CD4-positive, alpha-beta memory T cell (primary cell): ENCODE results near the gene HOXA5. TPM values are rescaled to one million over a fixed set of nuclear protein-coding genes. Genes with fewer than 3 reads are reported as not detected.

ENCODE experiments used
- CTCF ChIA-PET: fragments of 350-600 bp; sonication (Branson Sonifier 250); formaldehyde crosslinking; loops from one replicate; lab custom pipeline; 2021; ENCODE audit warnings: inconsistent platforms; ENCODE audit not compliant: partially characterized antibody; lab: Charles Lee
- POLR2A ChIA-PET: fragments of 350-600 bp; sonication (Branson Sonifier 250); formaldehyde crosslinking; loops from one replicate; lab custom pipeline; 2021; ENCODE audit not compliant: partially characterized antibody; lab: Charles Lee
- DNase-seq, 5 donors: peaks; one replicate each; pipeline versions ENCODE4 v3.0.0 to v3.0.0-alpha.2; 2020 to 2022; ENCODE audit warnings: mixed read lengths in 1 of 5
- H3K27ac ChIP-seq: one replicate; pipeline ENCODE4 v1.7.0; 2013; ENCODE audit warnings: low read depth, low read length
- H3K27me3 ChIP-seq: 2 replicates; pipeline ENCODE4 v1.7.0; 2013; ENCODE audit warnings: mild to moderate bottlenecking, low read length, moderate library complexity; ENCODE audit not compliant: insufficient read depth
- H3K36me3 ChIP-seq: 2 replicates; pipeline ENCODE4 v1.7.0; 2013; ENCODE audit warnings: mild to moderate bottlenecking, low read length, moderate library complexity; ENCODE audit not compliant: insufficient read depth
- H3K4me1 ChIP-seq: 2 replicates; pipeline ENCODE4 v1.7.0; 2013; ENCODE audit warnings: mild to moderate bottlenecking, low read length, moderate library complexity; ENCODE audit not compliant: insufficient read depth
- H3K4me3 ChIP-seq, 2 donors: one replicate each; pipeline ENCODE4 v1.7.0; 2013; ENCODE audit warnings: low read length in 2 of 2, mild to moderate bottlenecking in 1 of 2
- H3K9me3 ChIP-seq, 2 donors: one replicate each; pipeline ENCODE4 v1.7.0; 2013; ENCODE audit warnings: low read length in 2 of 2, control low read depth in 1 of 2; ENCODE audit not compliant: control insufficient read depth in 1 of 2
- H3K27ac Mint-ChIP-seq, 7 donors: one replicate each; pipeline ENCODE4 v1.8.0; 2020 to 2021; ENCODE audit warnings: mixed read lengths in 7 of 7, mild to moderate bottlenecking in 6 of 7, inconsistent platforms in 3 of 7, moderate library complexity in 3 of 7
- H3K27me3 Mint-ChIP-seq, 2 donors: one replicate each; pipeline ENCODE4 v1.8.0; 2020 to 2021; ENCODE audit warnings: mixed read lengths in 2 of 2
- H3K36me3 Mint-ChIP-seq, 2 donors: one replicate each; pipeline ENCODE4 v1.8.0; 2020 to 2021; ENCODE audit warnings: mixed read lengths in 2 of 2, inconsistent platforms in 1 of 2, mild to moderate bottlenecking in 1 of 2
- H3K4me1 Mint-ChIP-seq, 4 donors: one replicate each; pipeline ENCODE4 v1.8.0; 2020 to 2021; ENCODE audit warnings: mixed read lengths in 4 of 4, mild to moderate bottlenecking in 1 of 4
- H3K4me3 Mint-ChIP-seq, 8 donors: one replicate each; pipeline ENCODE4 v1.8.0; 2020 to 2021; ENCODE audit warnings: mixed read lengths in 8 of 8, mild to moderate bottlenecking in 7 of 8, moderate library complexity in 6 of 8, inconsistent platforms in 3 of 8
- H3K9me3 Mint-ChIP-seq, 8 donors: one replicate each; pipeline ENCODE4 v1.8.0; 2020 to 2021; ENCODE audit warnings: mixed read lengths in 8 of 8, mild to moderate bottlenecking in 5 of 8, inconsistent platforms in 3 of 8, moderate library complexity in 1 of 8
- intact Hi-C: fragments of 100-400 bp; cut with micrococcal nuclease; formaldehyde crosslinking; loops from one replicate; pipeline ENCODE4 v1.15.1; 2023
- microRNA-seq: library from miRNA; unstranded; fragments of <30 nt; microRNA quantifications from one replicate; pipeline ENCODE4 v1.2.0, GENCODE V29; 2021; ENCODE audit warnings: borderline replicate concordance, borderline number of aligned reads, borderline microRNAs expressed, mixed read lengths
- polyA plus RNA-seq, 2 donors: library from polyadenylated mRNA; unstranded; fragments of 300-500 nt; fragmentation: Illumina TruSeq; gene quantifications; one replicate each; pipeline ENCODE4 v1.2.3, GENCODE V29; 2021
- total RNA-seq, 2 experiments: library from RNA; stranded (reverse); gene quantifications; one replicate each; pipeline ENCODE4 v1.2.3, GENCODE V29; 2021

HOXA5 gene
- total and polyA plus RNA-seq, 4 experiments from 2014 or later = not detected

GRCh38 chr7:27093184-27093895, 50.1 kb downstream of the HOXA5 start:
- peaks cover 27% of the 10 kb centered on the region for H3K4me1 ChIP-seq
- Mint-ChIP-seq H3K27me3 (peaks cover 53 to 65% of the 10 kb centered on the region in 2 donors), H3K27ac (no peak overlapping the region), H3K9me3 (peaks cover 0 to 3% (median 0%) of the 10 kb centered on the region in 8 donors), H3K4me1 (peaks cover 10 to 38% (median 23%) of the 10 kb centered on the region in 4 donors), H3K36me3 (peaks cover 0 to 6% of the 10 kb centered on the region in 2 donors), H3K4me3 (peak overlapping the region in 3 of 8 donors; percentile 3 to 53 (median 16))
- H3K36me3 ChIP-seq = no peaks in the 10 kb centered on the region
- H3K27me3 ChIP-seq = peaks cover 12% of the 10 kb centered on the region
- no peak overlapping the region for H3K27ac ChIP-seq
- H3K9me3 ChIP-seq = no peaks in the 10 kb centered on the region
- intact Hi-C loops = no loop called here
- DNase-seq = no peak
- ChIA-PET CTCF (interaction anchor here (1.4 kb wide), 1 partner anchor 68 kb away, joined by 3 read pairs; no protein-coding TSS in a partner anchor), POLR2A (no interaction called here)
- H3K4me3 ChIP-seq = no peak overlapping the region

GRCh38 chr7:27092819-27093110, 50.7 kb downstream of the HOXA5 start:
- H3K9me3 Mint-ChIP-seq = peaks cover 0 to 3% (median 0%) of the 10 kb centered on the region in 8 donors
- Histone ChIP-seq H3K4me1 (peaks cover 25% of the 10 kb centered on the region), H3K27ac (no peak overlapping the region), H3K36me3 (no peaks in the 10 kb centered on the region), H3K9me3 (no peaks in the 10 kb centered on the region), H3K27me3 (peaks cover 15% of the 10 kb centered on the region), H3K4me3 (no peak overlapping the region)
- peaks cover 0 to 6% of the 10 kb centered on the region in 2 donors for H3K36me3 Mint-ChIP-seq
- DNase-seq = no peak
- CTCF ChIA-PET = interaction anchor here (1.4 kb wide), 1 partner anchor 68 kb away, joined by 3 read pairs; no protein-coding TSS in a partner anchor
- POLR2A ChIA-PET = no interaction called here
- H3K4me3 Mint-ChIP-seq = peak overlapping the region in 1 of 8 donors; percentile 7
- H3K27ac Mint-ChIP-seq = peak overlapping the region in 1 of 7 donors; percentile 6
- peaks cover 52 to 65% of the 10 kb centered on the region in 2 donors for H3K27me3 Mint-ChIP-seq
- intact Hi-C loops = no loop called here
- peaks cover 10 to 38% (median 22%) of the 10 kb centered on the region in 4 donors for H3K4me1 Mint-ChIP-seq

- ChIA-PET CTCF (interaction anchor here (1.4 kb wide), 1 partner anchor 69 kb away, joined by 3 read pairs; no protein-coding TSS in a partner anchor), POLR2A (no interaction called here)
- Mint-ChIP-seq H3K27me3 (peaks cover 53 to 69% of the 10 kb centered on the region in 2 donors), H3K4me3 (peak overlapping the region in 1 of 8 donors; percentile 7), H3K4me1 (peaks cover 8 to 38% (median 19%) of the 10 kb centered on the region in 4 donors), H3K27ac (peak overlapping the region in 1 of 7 donors; percentile 6), H3K9me3 (peaks cover 0 to 3% (median 0%) of the 10 kb centered on the region in 8 donors), H3K36me3 (peaks cover 0 to 6% of the 10 kb centered on the region in 2 donors)
- no peaks in the 10 kb centered on the region for H3K36me3 ChIP-seq
- H3K27ac ChIP-seq = no peak overlapping the region
- intact Hi-C loops = no loop called here
- no peak for DNase-seq
- peaks cover 19% of the 10 kb centered on the region for H3K4me1 ChIP-seq
- peaks cover 19% of the 10 kb centered on the region for H3K27me3 ChIP-seq
- no peak overlapping the region for H3K4me3 ChIP-seq
- no peaks in the 10 kb centered on the region for H3K9me3 ChIP-seq
These were observed 51.3 kb downstream of the HOXA5 start for GRCh38 chr7:27091941-27092818.

- no peak overlapping the region for H3K4me3 ChIP-seq
- peaks cover 20% of the 10 kb centered on the region for H3K27me3 ChIP-seq
- no peaks in the 10 kb centered on the region for H3K36me3 ChIP-seq
- Mint-ChIP-seq H3K27ac (no peak overlapping the region), H3K4me1 (peaks cover 7 to 36% (median 13%) of the 10 kb centered on the region in 4 donors), H3K9me3 (peaks cover 0 to 4% (median 0%) of the 10 kb centered on the region in 8 donors), H3K27me3 (peaks cover 54 to 71% of the 10 kb centered on the region in 2 donors), H3K36me3 (peaks cover 0 to 5% of the 10 kb centered on the region in 2 donors), H3K4me3 (no peak overlapping the region)
- POLR2A ChIA-PET = no interaction called here
- no peak for DNase-seq
- no peak overlapping the region for H3K27ac ChIP-seq
- no peaks in the 10 kb centered on the region for H3K9me3 ChIP-seq
- CTCF ChIA-PET = no interaction called here
- intact Hi-C loops = no loop called here
- peaks cover 15% of the 10 kb centered on the region for H3K4me1 ChIP-seq
These were observed 52.4 kb downstream of the HOXA5 start for GRCh38 chr7:27091105-27091504.

Small RNAs within 50 kb of the gene (microRNA-seq; reads per million reads assigned to microRNA genes)
- 25.9 reads per million, percentile 52 among the genes with 10 or more reads in this experiment for gene MIR196B

Other genes with a start within 250 kb of the HOXA5 start
- gene HOXA1, start 47.7 kb downstream of the HOXA5 start, total RNA-seq = under 1 TPM; 0.73 to 0.75 TPM
- gene HOXA1, start 47.7 kb downstream of the HOXA5 start, polyA plus RNA-seq = under 1 TPM; 0.49 to 0.68 TPM
- gene HOXA2, start 41.0 kb downstream of the HOXA5 start, total RNA-seq = not detected
- not detected for gene HOXA2, start 41.0 kb downstream of the HOXA5 start, polyA plus RNA-seq
- gene HOXA4, start 12.9 kb downstream of the HOXA5 start, total RNA-seq = under 1 TPM in 1 of 2 experiments, not detected in 1; 0.19 TPM
- gene HOXA4, start 12.9 kb downstream of the HOXA5 start, polyA plus RNA-seq = under 1 TPM in 1 of 2 donors, not detected in 1; 0.30 TPM
- gene HOXA6, start 4.1 kb upstream of the HOXA5 start, total RNA-seq = not detected
- gene HOXA6, start 4.1 kb upstream of the HOXA5 start, polyA plus RNA-seq = not detected
- not detected for gene HOXA3, start 8.9 kb upstream of the HOXA5 start, total RNA-seq
- under 1 TPM in 1 of 2 donors, not detected in 1; 0.07 TPM for gene HOXA3, start 8.9 kb upstream of the HOXA5 start, polyA plus RNA-seq
- not detected for gene HOXA7, start 13.0 kb upstream of the HOXA5 start, total RNA-seq
- not detected for gene HOXA7, start 13.0 kb upstream of the HOXA5 start, polyA plus RNA-seq
- not detected for gene HOXA9, start 21.9 kb upstream of the HOXA5 start, total RNA-seq
- not detected for gene HOXA9, start 21.9 kb upstream of the HOXA5 start, polyA plus RNA-seq
- gene HOXA10, start 30.6 kb upstream of the HOXA5 start, total RNA-seq = not detected
- gene HOXA10, start 30.6 kb upstream of the HOXA5 start, polyA plus RNA-seq = not detected
- not detected for gene HOXA11, start 41.6 kb upstream of the HOXA5 start, total RNA-seq
- not detected for gene HOXA11, start 41.6 kb upstream of the HOXA5 start, polyA plus RNA-seq
- gene HOXA13, start 56.4 kb upstream of the HOXA5 start, total RNA-seq = not detected
- gene HOXA13, start 56.4 kb upstream of the HOXA5 start, polyA plus RNA-seq = not detected
- not detected for gene EVX1, start 99.1 kb upstream of the HOXA5 start, total RNA-seq
- not detected for gene EVX1, start 99.1 kb upstream of the HOXA5 start, polyA plus RNA-seq